ENCODE measurements around the gene ARAP1. TPM values are rescaled to one million over a fixed set of nuclear protein-coding genes. Genes with fewer than 3 reads are reported as not detected.
A peak's percentile ranks its signal among the peaks of the same experiment; 100 is the strongest.

The ARAP1 gene
- total and polyA plus RNA-seq, 7 donors = 31.9 to 135 (median 61.5) TPM

- Histone ChIP-seq H3K4me3 (peak overlapping the region; percentile 70 to 90 (median 84)), H3K27ac (peak overlapping the region; percentile 53 to 81 (median 78)), H3K36me3 (no peaks in the 10 kb centered on the region), H3K9me3 (no peaks in the 10 kb centered on the region), H3K27me3 (no peaks in the 10 kb centered on the region), H3K4me1 (peaks cover 0 to 43% (median 41%) of the 10 kb centered on the region in 4 donors)
- intact Hi-C loops (cut with DNase I) = loop anchor here (1.0 to 10.0 kb wide), 5 partner anchors 26 to 168 kb away; no protein-coding TSS in a partner anchor
- TF ChIP-seq POLR2AphosphoS5 (IDR thresholded peaks at IDR 0.05) (no peak), POLR2A (IDR thresholded peaks at IDR 0.05) (no peak), EP300 (IDR thresholded peaks at IDR 0.05) (no peak)
- TF ChIP-seq, protein P1, sequence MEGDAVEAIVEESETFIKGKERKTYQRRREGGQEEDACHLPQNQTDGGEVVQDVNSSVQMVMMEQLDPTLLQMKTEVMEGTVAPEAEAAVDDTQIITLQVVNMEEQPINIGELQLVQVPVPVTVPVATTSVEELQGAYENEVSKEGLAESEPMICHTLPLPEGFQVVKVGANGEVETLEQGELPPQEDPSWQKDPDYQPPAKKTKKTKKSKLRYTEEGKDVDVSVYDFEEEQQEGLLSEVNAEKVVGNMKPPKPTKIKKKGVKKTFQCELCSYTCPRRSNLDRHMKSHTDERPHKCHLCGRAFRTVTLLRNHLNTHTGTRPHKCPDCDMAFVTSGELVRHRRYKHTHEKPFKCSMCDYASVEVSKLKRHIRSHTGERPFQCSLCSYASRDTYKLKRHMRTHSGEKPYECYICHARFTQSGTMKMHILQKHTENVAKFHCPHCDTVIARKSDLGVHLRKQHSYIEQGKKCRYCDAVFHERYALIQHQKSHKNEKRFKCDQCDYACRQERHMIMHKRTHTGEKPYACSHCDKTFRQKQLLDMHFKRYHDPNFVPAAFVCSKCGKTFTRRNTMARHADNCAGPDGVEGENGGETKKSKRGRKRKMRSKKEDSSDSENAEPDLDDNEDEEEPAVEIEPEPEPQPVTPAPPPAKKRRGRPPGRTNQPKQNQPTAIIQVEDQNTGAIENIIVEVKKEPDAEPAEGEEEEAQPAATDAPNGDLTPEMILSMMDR (IDR thresholded peaks at IDR 0.05) = peak; percentile 95 to 99 (median 98)
- DNase-seq = peak; percentile 83
- WGBS, 2 donors = 1 to 3% methylated on average over 59 of the region's 59 CpGs
Measured at GRCh38 chr11:72642884-72643522, 109.2 kb downstream of the ARAP1 start.

GRCh38 chr11:72642043-72642883 lies 109.9 kb downstream of the ARAP1 start:
- H3K36me3 ChIP-seq = no peaks in the 10 kb centered on the region
- H3K27me3 ChIP-seq = no peaks in the 10 kb centered on the region
- DNase-seq = peak; percentile 78
- H3K4me3 ChIP-seq = peak overlapping the region; percentile 70 to 90 (median 84)
- no peaks in the 10 kb centered on the region for H3K9me3 ChIP-seq
- H3K27ac ChIP-seq = peak overlapping the region; percentile 65 to 81 (median 78)
- intact Hi-C loops (cut with DNase I) = loop anchor here (1.0 to 10.0 kb wide), 3 partner anchors 25 to 167 kb away; no protein-coding TSS in a partner anchor
- 0 to 2% methylated on average over 85 of the region's 85 CpGs for WGBS, 2 donors
- peaks cover 0 to 51% (median 48%) of the 10 kb centered on the region in 4 donors for H3K4me1 ChIP-seq
- TF ChIP-seq POLR2AphosphoS5 (IDR thresholded peaks at IDR 0.05) = peak; percentile 40 to 84 (median 72)
- TF ChIP-seq, protein P1 (IDR thresholded peaks at IDR 0.05) = no peak
- TF ChIP-seq EP300 (IDR thresholded peaks at IDR 0.05) = no peak
- TF ChIP-seq POLR2A (IDR thresholded peaks at IDR 0.05) = peak in 1 of 2 donors; percentile 32

DNA sequence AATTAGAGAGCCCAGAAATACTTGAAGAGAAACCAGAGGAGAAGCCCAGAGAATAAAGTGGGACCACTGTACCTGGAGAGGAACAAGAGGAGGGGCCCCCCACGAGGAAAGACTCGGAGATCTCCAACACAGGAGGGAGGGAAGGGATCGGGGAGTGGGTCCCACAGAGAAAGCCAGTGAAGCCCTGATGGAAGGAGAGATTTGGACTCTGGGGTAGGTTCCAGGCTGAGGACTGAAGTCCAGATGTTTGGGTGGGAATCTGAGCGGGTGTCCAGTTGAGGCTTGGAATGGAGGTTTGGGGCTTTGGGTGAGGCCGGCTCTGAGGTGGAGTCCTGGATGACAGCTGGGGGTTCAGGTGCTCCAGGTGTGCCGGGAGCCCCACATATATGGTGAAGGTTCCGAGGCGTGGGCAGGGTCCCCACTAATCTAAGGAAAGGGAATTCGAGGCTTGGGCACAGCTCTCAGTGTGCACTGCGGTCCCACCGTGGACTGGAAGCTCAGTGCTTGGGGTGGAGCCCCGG lies 110.6 kb downstream of the ARAP1 start:
- 40 to 50% methylated on average over 12 of the region's 12 CpGs for WGBS, 2 donors
- Histone ChIP-seq H3K4me3 (peak overlapping the region; percentile 70 to 90 (median 84)), H3K27me3 (no peaks in the 10 kb centered on the region), H3K27ac (peak overlapping the region; percentile 65 to 81 (median 78)), H3K4me1 (peaks cover 0 to 57% (median 54%) of the 10 kb centered on the region in 4 donors), H3K9me3 (no peaks in the 10 kb centered on the region), H3K36me3 (no peaks in the 10 kb centered on the region)
- TF ChIP-seq POLR2AphosphoS5 (IDR thresholded peaks at IDR 0.05) (no peak), EP300 (IDR thresholded peaks at IDR 0.05) (no peak), POLR2A (IDR thresholded peaks at IDR 0.05) (no peak)
- TF ChIP-seq, protein P1 (IDR thresholded peaks at IDR 0.05) = no peak
- no peak for DNase-seq
- intact Hi-C loops (cut with DNase I) = loop anchor here (1.0 to 10.0 kb wide), 3 partner anchors 24 to 167 kb away; no protein-coding TSS in a partner anchor

DNA sequence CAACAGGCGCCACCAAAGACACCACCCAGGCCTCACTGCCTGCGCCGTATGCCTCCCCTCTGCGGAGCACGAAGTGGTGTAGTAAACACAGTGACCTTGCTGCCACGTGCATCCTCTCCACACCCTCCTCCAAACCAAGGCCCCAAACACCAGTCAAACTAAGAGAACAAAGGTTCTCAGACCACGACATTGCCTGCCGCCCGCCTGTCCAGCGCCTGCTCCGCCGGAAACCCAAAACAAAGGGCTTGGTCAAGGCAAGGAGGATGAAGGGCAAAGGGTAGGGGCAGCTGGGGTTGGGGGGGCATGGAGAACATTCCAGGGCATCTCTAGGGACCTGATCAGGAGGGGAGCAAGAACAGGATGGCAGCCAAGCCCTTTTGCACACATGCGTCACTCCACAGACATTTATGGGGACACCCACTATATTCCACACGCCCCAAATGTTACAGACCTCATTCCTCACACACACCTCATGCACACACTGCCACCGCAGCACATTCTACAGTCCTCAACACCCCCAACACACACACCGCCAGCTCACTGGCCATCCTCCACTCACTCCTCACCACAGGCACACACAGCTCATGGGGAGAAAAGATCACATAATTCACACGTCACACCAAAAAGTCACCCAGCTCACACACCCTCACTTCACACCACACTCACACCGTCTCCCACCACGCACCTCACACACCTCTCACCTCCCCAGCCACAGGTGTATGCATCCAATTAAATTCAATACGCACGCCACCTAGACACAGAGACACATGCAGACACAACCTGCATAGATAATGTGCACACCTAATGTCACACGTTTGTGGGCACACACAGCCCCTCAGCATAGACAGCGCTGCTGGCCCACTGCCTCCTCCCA lies 112.5 kb downstream of the ARAP1 start:
- DNase-seq = no peak
- WGBS, 2 donors = 63 to 74% methylated on average over 23 of the region's 23 CpGs
- intact Hi-C loops (cut with DNase I) = loop anchor here (10.0 kb wide), 2 partner anchors 165 to 695 kb away; no protein-coding TSS in a partner anchor
- Histone ChIP-seq H3K27ac (peak overlapping the region in 2 of 4 donors; percentile 62 to 79), H3K36me3 (no peaks in the 10 kb centered on the region), H3K4me1 (peaks cover 0 to 64% (median 56%) of the 10 kb centered on the region in 4 donors), H3K9me3 (no peaks in the 10 kb centered on the region), H3K27me3 (no peaks in the 10 kb centered on the region), H3K4me3 (peak overlapping the region in 3 of 4 donors; percentile 70 to 90 (median 83))
- TF ChIP-seq, protein P1 (IDR thresholded peaks at IDR 0.05) = no peak
- TF ChIP-seq POLR2A (IDR thresholded peaks at IDR 0.05) = no peak
- peak in 1 of 4 donors; percentile 15 for TF ChIP-seq EP300 (IDR thresholded peaks at IDR 0.05)
- TF ChIP-seq POLR2AphosphoS5 (IDR thresholded peaks at IDR 0.05) = peak in 1 of 4 donors; percentile 39

All from sigmoid colon (tissue), 7 donors.